Hepatocyte (in vitro differentiated cells): ENCODE results near the gene PLEKHA5. TPM values are rescaled to one million over a fixed set of nuclear protein-coding genes. Genes with fewer than 3 reads are reported as not detected.

ENCODE experiments used
- DNase-seq: peaks from one replicate; pipeline ENCODE4 v3.0.0-alpha.2; 2016; ENCODE audit warnings: low spot score
- H2AFZ ChIP-seq: fragments of 200-600 bp; sonication (generic); 2 replicates; pipeline ENCODE4 v1.6.0; 2016; ENCODE audit warnings: antibody characterized with exemption, mild to moderate bottlenecking
- H3K27ac ChIP-seq: fragments of 200-600 bp; sonication (generic); 2 replicates; pipeline ENCODE4 v1.5.1; 2016; ENCODE audit warnings: mild to moderate bottlenecking
- H3K27me3 ChIP-seq: fragments of 200-600 bp; sonication (generic); 2 replicates; pipeline ENCODE4 v1.6.1; 2016
- H3K36me3 ChIP-seq: fragments of 200-600 bp; sonication (generic); replicated peaks from 2 replicates; pipeline ENCODE4 v1.5.1; 2016; ENCODE audit warnings: low read depth; ENCODE audit not compliant: insufficient read depth
- H3K4me1 ChIP-seq: fragments of 200-600 bp; sonication (generic); 2 replicates; pipeline ENCODE4 v1.5.1; 2016; ENCODE audit warnings: mild to moderate bottlenecking, moderate library complexity; ENCODE audit not compliant: insufficient read depth
- H3K4me2 ChIP-seq: fragments of 200-600 bp; sonication (generic); 2 replicates; pipeline ENCODE4 v1.6.0; 2016
- H3K4me3 ChIP-seq: fragments of 200-600 bp; sonication (generic); 2 replicates; pipeline ENCODE4 v1.5.1; 2016; ENCODE audit warnings: mild to moderate bottlenecking
- H3K79me2 ChIP-seq: fragments of 200-600 bp; sonication (generic); 2 replicates; pipeline ENCODE4 v1.6.0; 2017; ENCODE audit warnings: mild to moderate bottlenecking
- H3K9me2 ChIP-seq: fragments of 200-600 bp; sonication (generic); replicated peaks from 2 replicates; pipeline ENCODE4 v1.6.0; 2017; ENCODE audit warnings: mild to moderate bottlenecking; ENCODE audit not compliant: insufficient read depth
- H3K9me3 ChIP-seq: fragments of 200-600 bp; sonication (generic); 2 replicates; pipeline ENCODE4 v1.5.1; 2016; ENCODE audit warnings: low read depth, mild to moderate bottlenecking
- H4K20me1 ChIP-seq: fragments of 200-600 bp; sonication (generic); 2 replicates; pipeline ENCODE4 v1.6.0; 2016; ENCODE audit warnings: mild to moderate bottlenecking; ENCODE audit not compliant: insufficient read depth, poor library complexity, severe bottlenecking
- CTCF ChIP-seq: fragments of 200-600 bp; sonication (generic); IDR thresholded peaks from 2 replicates; pipeline ENCODE4 v1.5.1; 2016; ENCODE audit warnings: antibody characterized with exemption, mild to moderate bottlenecking; ENCODE audit not compliant: poor library complexity
- EZH2 ChIP-seq: fragments of 200-600 bp; sonication (generic); IDR thresholded peaks from 2 replicates; pipeline ENCODE4 v1.6.1; 2016; ENCODE audit warnings: antibody characterized with exemption, mild to moderate bottlenecking, borderline replicate concordance
- EZH2phosphoT487 ChIP-seq: fragments of 200-600 bp; sonication (generic); IDR thresholded peaks from one replicate; pipeline ENCODE4 v1.6.1; 2018; ENCODE audit warnings: antibody characterized with exemption, mild to moderate bottlenecking, low read depth, moderate library complexity; ENCODE audit not compliant: unreplicated experiment, severe bottlenecking
- WGBS: methylation state at CpG from one replicate; pipeline ENCODE4 v1.1.6; 2016; ENCODE audit warnings: low lambda C conversion rate; ENCODE audit errors: missing lambda C conversion rate; 5-methylcytosine and 5-hydroxymethylcytosine counted together
- polyA plus RNA-seq: library from polyadenylated mRNA; unstranded; fragments of >200 nt; fragmentation: Nextera tagmentation; extraction: Ambion mirVana; gene quantifications from 2 replicates; pipeline ENCODE4 v1.2.1, GENCODE V29; 2016
- total RNA-seq: library from RNA; depleted of rRNA; stranded (reverse); fragments of >200 nt; gene quantifications from 2 replicates; pipeline ENCODE4 v1.2.3, GENCODE V29; 2014

The PLEKHA5 gene
- total and polyA plus RNA-seq, 2 experiments from 2014 or later: 32.2 to 39.6 TPM

- Histone ChIP-seq H3K27ac (no peak overlapping the region), H3K4me3 (no peak overlapping the region), H3K79me2 (no peaks in the 10 kb centered on the region), H3K27me3 (no peaks in the 10 kb centered on the region), H3K4me1 (no peaks in the 10 kb centered on the region), H3K4me2 (no peak overlapping the region), H4K20me1 (no peaks in the 10 kb centered on the region), H3K9me2 (no peaks in the 10 kb centered on the region), H3K36me3 (no peaks in the 10 kb centered on the region), H3K9me3 (no peaks in the 10 kb centered on the region), H2AFZ (no peak overlapping the region)
- WGBS: 92% methylated on average over 4 of the region's 4 CpGs
- peak; percentile 23 for DNase-seq
- TF ChIP-seq EZH2phosphoT487 (no peak), EZH2 (no peak), CTCF (no peak)
Observed at GRCh38 chr12:19402743-19403431, 273.4 kb downstream of the PLEKHA5 start.

- no peaks in the 10 kb centered on the region for H3K9me2 ChIP-seq
- no peak for TF ChIP-seq EZH2phosphoT487
- TF ChIP-seq CTCF: no peak
- TF ChIP-seq EZH2: no peak
- H3K27me3 ChIP-seq: no peaks in the 10 kb centered on the region
- H3K27ac ChIP-seq: no peak overlapping the region
- H4K20me1 ChIP-seq: no peaks in the 10 kb centered on the region
- no peak overlapping the region for H3K4me3 ChIP-seq
- H3K4me1 ChIP-seq: peaks cover 5% of the 10 kb centered on the region
- no peaks in the 10 kb centered on the region for H3K79me2 ChIP-seq
- no peak for DNase-seq
- H3K36me3 ChIP-seq: no peaks in the 10 kb centered on the region
- H3K9me3 ChIP-seq: no peaks in the 10 kb centered on the region
- H3K4me2 ChIP-seq: no peak overlapping the region
- WGBS: 97% methylated on average over 16 of the region's 16 CpGs
- no peak overlapping the region for H2AFZ ChIP-seq
Observed at GRCh38 chr12:19404242-19404880, 274.8 kb downstream of the PLEKHA5 start.

- no peaks in the 10 kb centered on the region for H3K36me3 ChIP-seq
- H3K9me2 ChIP-seq: no peaks in the 10 kb centered on the region
- 24% methylated on average over 3 of the region's 3 CpGs for WGBS
- no peaks in the 10 kb centered on the region for H4K20me1 ChIP-seq
- H3K4me3 ChIP-seq: no peak overlapping the region
- no peak for TF ChIP-seq EZH2phosphoT487
- TF ChIP-seq EZH2: no peak
- no peak for TF ChIP-seq CTCF
- no peak for DNase-seq
- no peak overlapping the region for H3K4me2 ChIP-seq
- no peak overlapping the region for H2AFZ ChIP-seq
- peak overlapping the region; percentile 42 for H3K27ac ChIP-seq
- H3K79me2 ChIP-seq: no peaks in the 10 kb centered on the region
- no peaks in the 10 kb centered on the region for H3K9me3 ChIP-seq
- peaks cover 24% of the 10 kb centered on the region for H3K4me1 ChIP-seq
- H3K27me3 ChIP-seq: no peaks in the 10 kb centered on the region
Observed at GRCh38 chr12:19409376-19409775, 279.8 kb downstream of the PLEKHA5 start.
